CD8-positive, alpha-beta memory T cell (primary cell): ENCODE results near the gene NOVA1. TPM values are rescaled to one million over a fixed set of nuclear protein-coding genes. Genes with fewer than 3 reads are reported as not detected.

Experiments used
- CTCF ChIA-PET: fragments of 350-600 bp; sonication (Branson Sonifier 250); formaldehyde crosslinking; loops from one replicate; lab custom pipeline; 2021; ENCODE audit warnings: antibody characterized with exemption; lab: Charles Lee
- POLR2A ChIA-PET: fragments of 350-600 bp; sonication (Branson Sonifier 250); formaldehyde crosslinking; loops from one replicate; lab custom pipeline; 2021; ENCODE audit warnings: antibody characterized with exemption; lab: Charles Lee
- DNase-seq, 5 donors: peaks; one replicate each; pipeline versions ENCODE4 v3.0.0 to v3.0.0-alpha.2; 2020 to 2022; ENCODE audit warnings: mixed read lengths in 1 of 5
- H3K27ac ChIP-seq: one replicate; pipeline ENCODE4 v1.7.0; 2013; ENCODE audit warnings: low read depth, mild to moderate bottlenecking, low read length, moderate library complexity
- H3K27me3 ChIP-seq: 2 replicates; pipeline ENCODE4 v1.7.0; 2013; ENCODE audit warnings: low read length, mild to moderate bottlenecking; ENCODE audit not compliant: insufficient read depth, poor library complexity, severe bottlenecking
- H3K36me3 ChIP-seq: 2 replicates; pipeline ENCODE4 v1.7.0; 2013; ENCODE audit warnings: mild to moderate bottlenecking, low read length, moderate library complexity; ENCODE audit not compliant: insufficient read depth
- H3K4me1 ChIP-seq: 2 replicates; pipeline ENCODE4 v1.7.0; 2013; ENCODE audit warnings: mild to moderate bottlenecking, low read length, moderate library complexity; ENCODE audit not compliant: insufficient read depth
- H3K4me3 ChIP-seq: 2 replicates; pipeline ENCODE4 v1.7.0; 2013; ENCODE audit warnings: mild to moderate bottlenecking, low read length
- H3K9me3 ChIP-seq: 2 replicates; pipeline ENCODE4 v1.7.0; 2013; ENCODE audit warnings: mild to moderate bottlenecking, low read length
- H3K27ac Mint-ChIP-seq, 8 donors: one replicate each; pipeline ENCODE4 v1.8.0; 2020 to 2021; ENCODE audit warnings: mixed read lengths in 8 of 8, mild to moderate bottlenecking in 6 of 8, inconsistent platforms in 3 of 8, moderate library complexity in 3 of 8
- H3K27me3 Mint-ChIP-seq, 2 donors: one replicate each; pipeline ENCODE4 v1.8.0; 2020 to 2021; ENCODE audit warnings: mixed read lengths in 2 of 2, mild to moderate bottlenecking in 1 of 2, moderate library complexity in 1 of 2
- H3K36me3 Mint-ChIP-seq, 3 donors: one replicate each; pipeline ENCODE4 v1.8.0; 2020 to 2021; ENCODE audit warnings: mixed read lengths in 3 of 3, inconsistent platforms in 1 of 3, mild to moderate bottlenecking in 1 of 3
- H3K4me1 Mint-ChIP-seq, 3 donors: one replicate each; pipeline ENCODE4 v1.8.0; 2020 to 2021; ENCODE audit warnings: mixed read lengths in 3 of 3, inconsistent platforms in 1 of 3, mild to moderate bottlenecking in 1 of 3
- H3K4me3 Mint-ChIP-seq, 7 donors: one replicate each; pipeline ENCODE4 v1.8.0; 2020 to 2021; ENCODE audit warnings: mixed read lengths in 7 of 7, mild to moderate bottlenecking in 6 of 7, moderate library complexity in 4 of 7, inconsistent platforms in 2 of 7
- H3K9me3 Mint-ChIP-seq, 5 donors: one replicate each; pipeline ENCODE4 v1.8.0; 2020 to 2022; ENCODE audit warnings: mixed read lengths in 5 of 5, mild to moderate bottlenecking in 3 of 5, moderate library complexity in 2 of 5, inconsistent platforms in 1 of 5
- polyA plus RNA-seq: library from polyadenylated mRNA; unstranded; fragments of 300-500 nt; fragmentation: Illumina TruSeq; gene quantifications from one replicate; pipeline ENCODE4 v1.2.3, GENCODE V29; 2021
- total RNA-seq, 2 experiments: library from RNA; stranded (reverse); gene quantifications; one replicate each; pipeline ENCODE4 v1.2.3, GENCODE V29; 2021

The NOVA1 gene
- total and polyA plus RNA-seq, 3 experiments from 2014 or later, result 0.28 TPM; not detected in 2

DNA sequence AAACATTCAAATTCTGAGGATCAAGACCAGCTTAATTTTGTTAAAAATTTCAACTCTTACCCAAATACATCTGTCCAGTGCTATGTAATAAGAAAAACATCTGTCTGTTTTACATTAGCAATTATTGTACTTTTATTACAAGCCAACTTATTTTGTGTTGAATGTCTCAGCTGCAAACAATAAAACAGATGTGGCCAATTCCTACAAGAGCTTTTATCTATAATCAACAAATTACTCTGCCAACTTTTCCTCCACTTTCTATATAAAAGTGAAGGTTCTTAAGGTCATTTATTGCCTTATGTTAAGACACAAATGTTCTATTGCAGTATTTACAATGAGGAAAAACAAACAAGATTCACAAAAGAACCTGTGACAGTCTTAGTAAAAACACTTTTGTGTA lies 72.7 kb downstream of the NOVA1 start:
- H3K27me3 ChIP-seq, result no peaks in the 10 kb centered on the region
- H3K27me3 Mint-ChIP-seq, result no peaks in the 10 kb centered on the region
- H3K27ac Mint-ChIP-seq, result no peak overlapping the region
- CTCF ChIA-PET, result no interaction called here
- DNase-seq, result no peak
- H3K4me3 Mint-ChIP-seq, result no peak overlapping the region
- H3K4me1 ChIP-seq, result no peaks in the 10 kb centered on the region
- H3K4me3 ChIP-seq, result no peak overlapping the region
- H3K9me3 Mint-ChIP-seq, result peaks cover 5 to 34% (median 10%) of the 10 kb centered on the region in 5 donors
- no peaks in the 10 kb centered on the region for H3K36me3 Mint-ChIP-seq
- no peaks in the 10 kb centered on the region for H3K4me1 Mint-ChIP-seq
- no peaks in the 10 kb centered on the region for H3K9me3 ChIP-seq
- H3K27ac ChIP-seq, result no peak overlapping the region
- POLR2A ChIA-PET, result no interaction called here
- H3K36me3 ChIP-seq, result no peaks in the 10 kb centered on the region

DNA sequence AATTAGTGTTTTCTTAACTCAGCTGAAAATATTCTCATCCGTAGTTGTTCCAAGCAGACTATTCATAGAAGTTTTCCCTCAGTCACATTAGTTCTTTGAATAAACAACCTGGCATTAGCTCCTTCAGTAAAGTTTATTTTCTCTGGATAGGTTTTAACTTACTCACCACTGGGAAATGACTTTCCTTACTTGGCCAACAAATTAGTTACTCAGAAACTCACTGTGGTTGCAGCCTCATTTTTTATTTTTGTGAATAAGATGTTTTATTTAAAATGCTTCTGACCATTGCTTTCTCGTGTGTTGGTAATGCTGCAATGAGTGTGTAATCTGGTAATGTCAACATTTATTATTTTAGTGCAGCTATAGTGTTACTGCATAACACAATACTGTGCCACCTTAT lies 74.9 kb downstream of the NOVA1 start:
- H3K36me3 Mint-ChIP-seq, result no peaks in the 10 kb centered on the region
- CTCF ChIA-PET, result no interaction called here
- POLR2A ChIA-PET, result no interaction called here

DNA sequence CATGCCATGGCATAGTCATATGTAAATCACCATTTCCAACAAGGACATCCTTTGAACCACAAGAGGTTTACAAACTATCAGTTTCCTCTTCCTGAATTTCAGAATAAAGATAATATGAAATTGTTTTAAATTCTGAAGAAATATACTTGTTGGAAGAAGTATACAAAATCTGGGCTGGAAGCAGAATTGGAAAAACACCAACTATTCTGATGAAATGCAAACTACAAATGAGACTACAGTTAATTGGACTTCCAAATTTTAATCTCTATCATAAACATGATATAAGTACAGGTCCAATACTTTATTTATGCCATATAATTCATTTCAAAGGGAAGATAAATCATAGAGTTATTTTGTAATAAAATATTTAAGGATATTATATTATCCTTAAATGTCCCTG lies 80.1 kb downstream of the NOVA1 start:
- Mint-ChIP-seq H3K36me3 (no peaks in the 10 kb centered on the region), H3K9me3 (peaks cover 0 to 23% (median 5%) of the 10 kb centered on the region in 5 donors), H3K27ac (no peak overlapping the region), H3K4me1 (no peaks in the 10 kb centered on the region), H3K27me3 (no peaks in the 10 kb centered on the region), H3K4me3 (no peak overlapping the region)
- Histone ChIP-seq H3K4me1 (no peaks in the 10 kb centered on the region), H3K27me3 (no peaks in the 10 kb centered on the region), H3K4me3 (no peak overlapping the region), H3K27ac (no peak overlapping the region), H3K9me3 (no peaks in the 10 kb centered on the region), H3K36me3 (no peaks in the 10 kb centered on the region)
- ChIA-PET CTCF (no interaction called here), POLR2A (no interaction called here)
- no peak for DNase-seq

More for the DNA sequence above, 74.9 kb downstream of the NOVA1 start:
- peaks cover 4 to 43% (median 5%) of the 10 kb centered on the region in 5 donors for H3K9me3 Mint-ChIP-seq
- H3K27ac ChIP-seq, result no peak overlapping the region
- no peaks in the 10 kb centered on the region for H3K9me3 ChIP-seq
- no peaks in the 10 kb centered on the region for H3K27me3 ChIP-seq
- H3K4me1 Mint-ChIP-seq, result no peaks in the 10 kb centered on the region
- no peaks in the 10 kb centered on the region for H3K27me3 Mint-ChIP-seq
- no peak for DNase-seq
- H3K36me3 ChIP-seq, result no peaks in the 10 kb centered on the region
- H3K27ac Mint-ChIP-seq, result no peak overlapping the region
- no peak overlapping the region for H3K4me3 ChIP-seq
- no peak overlapping the region for H3K4me3 Mint-ChIP-seq
- H3K4me1 ChIP-seq, result no peaks in the 10 kb centered on the region

DNA sequence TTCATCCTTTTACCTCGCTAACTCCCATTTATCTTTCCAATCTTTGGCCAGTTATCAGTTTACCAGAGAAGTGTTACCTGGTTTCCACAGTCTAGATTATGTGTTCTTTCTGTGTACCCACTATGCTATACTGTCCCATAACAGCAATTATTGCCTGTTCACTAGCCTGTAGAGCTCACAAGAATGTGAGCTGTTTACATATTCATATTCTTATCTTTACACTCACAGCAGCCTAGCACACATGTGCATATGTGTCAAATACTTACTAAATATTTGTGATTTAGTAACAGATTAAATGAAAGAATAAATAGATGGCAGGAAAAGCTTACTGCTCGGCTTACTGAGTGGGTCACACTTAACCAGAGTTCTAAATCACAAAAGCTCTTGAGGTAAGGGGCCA lies 97.8 kb downstream of the NOVA1 start:
- CTCF ChIA-PET, result no interaction called here
- H3K36me3 ChIP-seq, result no peaks in the 10 kb centered on the region
- no peaks in the 10 kb centered on the region for H3K4me1 ChIP-seq
- no peaks in the 10 kb centered on the region for H3K4me1 Mint-ChIP-seq
- H3K27me3 ChIP-seq, result no peaks in the 10 kb centered on the region
- no peak for DNase-seq
- H3K27me3 Mint-ChIP-seq, result no peaks in the 10 kb centered on the region
- H3K9me3 Mint-ChIP-seq, result peaks cover 0 to 31% (median 9%) of the 10 kb centered on the region in 5 donors
- no peak overlapping the region for H3K4me3 ChIP-seq
- POLR2A ChIA-PET, result no interaction called here
- no peak overlapping the region for H3K27ac ChIP-seq
- H3K27ac Mint-ChIP-seq, result no peak overlapping the region
- H3K4me3 Mint-ChIP-seq, result no peak overlapping the region
- no peaks in the 10 kb centered on the region for H3K9me3 ChIP-seq
- no peaks in the 10 kb centered on the region for H3K36me3 Mint-ChIP-seq

DNA sequence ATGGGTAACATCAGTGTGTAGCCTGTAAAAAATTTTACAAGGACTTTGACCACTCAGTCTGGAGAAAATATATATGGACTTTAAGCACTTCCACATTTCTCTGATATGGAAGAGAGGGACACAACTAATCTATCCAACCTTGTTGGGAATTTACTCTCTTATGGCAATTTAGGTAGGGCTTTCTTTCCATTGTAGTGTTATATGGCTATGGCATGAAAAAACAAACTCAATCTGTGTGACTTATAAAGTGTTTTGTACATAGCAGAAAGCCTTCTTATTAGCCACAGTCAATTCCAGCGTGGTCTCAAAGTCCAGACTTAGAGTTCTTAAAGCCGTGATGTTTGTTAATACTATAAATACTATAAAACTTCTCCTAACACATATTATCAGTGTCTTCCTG lies 98.3 kb downstream of the NOVA1 start:
- Histone ChIP-seq H3K36me3 (no peaks in the 10 kb centered on the region), H3K4me1 (no peaks in the 10 kb centered on the region), H3K27ac (no peak overlapping the region), H3K4me3 (no peak overlapping the region), H3K27me3 (no peaks in the 10 kb centered on the region), H3K9me3 (no peaks in the 10 kb centered on the region)
- DNase-seq, result no peak
- peaks cover 0 to 28% (median 8%) of the 10 kb centered on the region in 5 donors for H3K9me3 Mint-ChIP-seq
- H3K36me3 Mint-ChIP-seq, result no peaks in the 10 kb centered on the region
- no peaks in the 10 kb centered on the region for H3K4me1 Mint-ChIP-seq
- no peak overlapping the region for H3K27ac Mint-ChIP-seq
- no peaks in the 10 kb centered on the region for H3K27me3 Mint-ChIP-seq
- ChIA-PET POLR2A (no interaction called here), CTCF (no interaction called here)
- no peak overlapping the region for H3K4me3 Mint-ChIP-seq

DNA sequence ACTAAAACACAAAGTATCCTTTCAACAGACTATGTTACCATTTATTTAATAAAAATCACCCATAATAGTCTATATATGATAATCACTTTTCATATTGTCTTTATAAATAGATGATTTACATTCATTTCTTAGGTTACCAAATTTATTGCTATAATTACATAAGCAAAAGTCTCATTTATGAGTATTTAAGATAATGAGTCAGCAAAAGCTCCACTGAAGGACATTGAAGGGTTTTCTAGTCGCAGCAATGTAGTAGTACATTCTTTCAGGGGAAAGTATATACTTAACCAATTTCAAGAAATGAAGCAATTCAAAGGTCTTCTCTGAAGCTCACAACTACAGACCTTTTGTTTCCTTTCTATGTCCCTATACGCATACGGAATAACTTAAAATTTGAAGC lies 110.9 kb downstream of the NOVA1 start:
- CTCF ChIA-PET, result no interaction called here
- H3K27ac ChIP-seq, result no peak overlapping the region
- H3K4me3 Mint-ChIP-seq, result no peak overlapping the region
- H3K27me3 ChIP-seq, result no peaks in the 10 kb centered on the region
- H3K27ac Mint-ChIP-seq, result no peak overlapping the region
- H3K4me1 ChIP-seq, result no peaks in the 10 kb centered on the region
- POLR2A ChIA-PET, result no interaction called here
- H3K36me3 Mint-ChIP-seq, result no peaks in the 10 kb centered on the region
- no peaks in the 10 kb centered on the region for H3K9me3 ChIP-seq
- H3K27me3 Mint-ChIP-seq, result no peaks in the 10 kb centered on the region
- H3K36me3 ChIP-seq, result no peaks in the 10 kb centered on the region
- no peak overlapping the region for H3K4me3 ChIP-seq
- DNase-seq, result no peak
- H3K4me1 Mint-ChIP-seq, result no peaks in the 10 kb centered on the region
- H3K9me3 Mint-ChIP-seq, result peaks cover 9 to 31% (median 20%) of the 10 kb centered on the region in 5 donors

DNA sequence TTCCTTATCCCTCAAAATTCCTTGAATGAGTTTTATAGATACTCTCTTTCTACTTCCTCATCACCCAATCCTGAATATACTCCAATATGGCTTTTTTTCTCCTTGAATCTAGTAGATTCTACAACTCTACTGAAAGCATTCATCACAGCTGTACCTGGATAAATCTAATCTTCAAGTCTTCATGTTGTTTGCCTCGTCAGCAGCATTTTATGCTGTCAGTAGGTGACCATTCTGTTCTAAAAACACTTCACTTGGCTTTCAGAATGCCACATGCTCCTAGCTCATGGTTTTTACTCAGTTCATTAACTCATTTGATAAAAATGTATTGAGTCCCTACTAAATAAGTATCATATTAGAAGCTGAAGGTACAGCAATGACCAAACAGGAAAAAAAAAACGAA lies 113.3 kb downstream of the NOVA1 start:
- H3K9me3 ChIP-seq, result no peaks in the 10 kb centered on the region
- H3K4me3 Mint-ChIP-seq, result no peak overlapping the region
- H3K9me3 Mint-ChIP-seq, result peaks cover 9 to 34% (median 23%) of the 10 kb centered on the region in 5 donors
- ChIA-PET CTCF (no interaction called here), POLR2A (no interaction called here)
- no peaks in the 10 kb centered on the region for H3K4me1 ChIP-seq
- no peaks in the 10 kb centered on the region for H3K4me1 Mint-ChIP-seq
- no peaks in the 10 kb centered on the region for H3K27me3 ChIP-seq
- no peak overlapping the region for H3K27ac Mint-ChIP-seq
- DNase-seq, result no peak
- H3K27ac ChIP-seq, result no peak overlapping the region
- H3K36me3 ChIP-seq, result no peaks in the 10 kb centered on the region
- no peak overlapping the region for H3K4me3 ChIP-seq
- no peaks in the 10 kb centered on the region for H3K36me3 Mint-ChIP-seq
- no peaks in the 10 kb centered on the region for H3K27me3 Mint-ChIP-seq

DNA sequence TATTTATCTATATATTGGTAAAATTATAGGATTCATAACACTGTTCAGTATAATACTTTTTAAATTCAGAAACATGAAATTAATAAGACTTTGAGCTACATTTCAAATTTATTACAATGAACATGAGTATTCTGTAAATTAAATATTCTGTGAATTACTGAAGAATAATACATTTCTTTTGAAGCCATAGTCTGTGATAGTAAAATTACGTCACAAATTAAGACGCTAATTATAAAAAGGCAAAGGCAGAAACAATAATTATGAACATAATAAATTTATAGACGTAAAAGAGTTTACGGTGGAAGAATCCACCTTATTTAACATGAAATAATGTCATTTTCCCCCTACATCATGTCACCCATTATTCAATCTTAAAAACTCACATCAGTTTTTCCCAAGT lies 118.9 kb downstream of the NOVA1 start:
- Histone ChIP-seq H3K36me3 (no peaks in the 10 kb centered on the region), H3K4me3 (no peak overlapping the region), H3K9me3 (no peaks in the 10 kb centered on the region), H3K4me1 (no peaks in the 10 kb centered on the region), H3K27me3 (no peaks in the 10 kb centered on the region), H3K27ac (no peak overlapping the region)
- POLR2A ChIA-PET, result no interaction called here
- DNase-seq, result no peak
- Mint-ChIP-seq H3K27ac (no peak overlapping the region), H3K36me3 (no peaks in the 10 kb centered on the region), H3K27me3 (no peaks in the 10 kb centered on the region), H3K4me3 (no peak overlapping the region), H3K9me3 (peaks cover 7 to 24% (median 14%) of the 10 kb centered on the region in 5 donors), H3K4me1 (no peaks in the 10 kb centered on the region)
- CTCF ChIA-PET, result no interaction called here

DNA sequence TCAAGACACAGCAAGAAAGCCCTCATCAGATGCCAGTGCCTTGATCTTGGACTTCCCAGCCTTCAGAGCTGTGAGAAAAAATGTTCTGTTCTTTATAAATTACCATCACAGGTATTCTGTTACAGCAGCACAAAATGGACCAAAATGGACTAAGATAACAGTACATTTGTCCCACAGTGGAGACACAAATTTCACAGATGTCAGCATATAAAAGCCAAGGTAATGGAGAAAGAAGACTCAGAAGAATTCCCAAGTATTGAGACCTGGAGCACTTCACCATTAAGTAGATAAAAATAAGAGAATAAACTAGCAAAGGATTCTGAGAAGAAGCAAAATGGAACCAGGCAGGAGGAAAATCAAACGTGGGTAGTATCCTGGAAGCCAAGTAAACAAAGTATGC lies 131.0 kb downstream of the NOVA1 start:
- H3K4me1 Mint-ChIP-seq, result no peaks in the 10 kb centered on the region
- Histone ChIP-seq H3K36me3 (no peaks in the 10 kb centered on the region), H3K4me1 (no peaks in the 10 kb centered on the region), H3K4me3 (no peak overlapping the region), H3K27me3 (no peaks in the 10 kb centered on the region), H3K27ac (no peak overlapping the region), H3K9me3 (no peaks in the 10 kb centered on the region)
- H3K9me3 Mint-ChIP-seq, result peaks cover 11 to 37% (median 19%) of the 10 kb centered on the region in 5 donors
- H3K27me3 Mint-ChIP-seq, result no peaks in the 10 kb centered on the region
- no peak for DNase-seq
- no peak overlapping the region for H3K27ac Mint-ChIP-seq
- no peaks in the 10 kb centered on the region for H3K36me3 Mint-ChIP-seq
- CTCF ChIA-PET, result no interaction called here
- POLR2A ChIA-PET, result no interaction called here
- no peak overlapping the region for H3K4me3 Mint-ChIP-seq
